NCI-H526 treated with DMSO at 0.1 percent for 48 hours (cell line): ENCODE results near the gene TSTD1.

Experiments used
- DNase-seq: peaks from one replicate; lab custom pipeline; 2025; lab: John Stamatoyannopoulos, UW

Gene TSTD1

GRCh38 chr1:161038523-161039153 is at the start of gene TSTD1:
TSS of gene TSTD1 (minus strand) at chr1:161038964. CDS start at chr1:161038889, 75 bp downstream.
- DNase-seq: peak; percentile 75

GRCh38 chr1:161086457-161086856 is 47.7 kb upstream of the TSTD1 start:
- no peak for DNase-seq

- DNase-seq: no peak
Observed at GRCh38 chr1:161085165-161085564, 46.4 kb upstream of the TSTD1 start.

GRCh38 chr1:161084597-161084988 is 45.8 kb upstream of the TSTD1 start:
- DNase-seq: no peak

GRCh38 chr1:161083748-161084596 is 45.2 kb upstream of the TSTD1 start:
- DNase-seq: no peak

GRCh38 chr1:161082996-161083747 is 44.4 kb upstream of the TSTD1 start:
- no peak for DNase-seq

GRCh38 chr1:161082483-161082882 is 43.7 kb upstream of the TSTD1 start:
- no peak for DNase-seq

- no peak for DNase-seq
Observed at GRCh38 chr1:161081519-161081918, 42.8 kb upstream of the TSTD1 start.

- no peak for DNase-seq
Observed at GRCh38 chr1:161080441-161081405, 42.0 kb upstream of the TSTD1 start.

- no peak for DNase-seq
Observed at GRCh38 chr1:161079436-161080110, 40.8 kb upstream of the TSTD1 start.

- DNase-seq: no peak
Observed at GRCh38 chr1:161077426-161077825, 38.7 kb upstream of the TSTD1 start.

GRCh38 chr1:161076410-161076809 is 37.6 kb upstream of the TSTD1 start:
- no peak for DNase-seq

GRCh38 chr1:161074676-161075368 is 36.1 kb upstream of the TSTD1 start:
- no peak for DNase-seq

- DNase-seq: no peak
Observed at GRCh38 chr1:161073474-161074121, 34.8 kb upstream of the TSTD1 start.

GRCh38 chr1:161072751-161073449 is 34.1 kb upstream of the TSTD1 start:
- DNase-seq: no peak

- peak; percentile 14 for DNase-seq
Observed at GRCh38 chr1:161071886-161072371, 33.2 kb upstream of the TSTD1 start.

GRCh38 chr1:161070761-161071160 is 32.0 kb upstream of the TSTD1 start:
- no peak for DNase-seq

- no peak for DNase-seq
Observed at GRCh38 chr1:161069731-161070270, 31.0 kb upstream of the TSTD1 start, which contains the start of gene ARHGAP30. TSS of gene ARHGAP30 (minus strand) at chr1:161069891. CDS start at chr1:161069624, 267 bp downstream.

GRCh38 chr1:161069241-161069640 is 30.5 kb upstream of the TSTD1 start:
- no peak for DNase-seq
